HepG2 (cell line): Measurements from ENCODE around the gene AHCYL2.

Experiments used
- ARNT ChIP-seq: fragments of 450-650 bp; IDR thresholded peaks from 2 replicates; pipeline ENCODE4 v1.6.1; 2017
- EZH2 ChIP-seq: conservative IDR thresholded peaks from 2 replicates; pipeline ENCODE4 v1.6.1; 2012; ENCODE audit warnings: mild to moderate bottlenecking, low read depth, low read length, moderate library complexity
- FOXM1 ChIP-seq: sonication (generic); formaldehyde crosslinking; IDR thresholded peaks from 2 replicates; pipeline ENCODE4 v1.5.0; 2020; ENCODE audit warnings: missing genetic modification reagents
- POLR2A ChIP-seq, 2 experiments: IDR thresholded peaks; 2 replicates each; pipeline ENCODE4 v1.6.1; 2011; ENCODE audit warnings: low read depth in 2 of 2, low read length in 2 of 2, mild to moderate bottlenecking in 1 of 2, moderate library complexity in 1 of 2; ENCODE audit not compliant: insufficient read depth in 1 of 2
- SRSF9 ChIP-seq: fragments of 200-400 bp; formaldehyde crosslinking; IDR thresholded peaks from 2 replicates; pipeline ENCODE4 v1.6.1; 2018; ENCODE audit warnings: borderline replicate concordance, mild to moderate bottlenecking, low read depth, low read length; ENCODE audit not compliant: insufficient read depth, poor library complexity, severe bottlenecking
- ZNF224 ChIP-seq: sonication (generic); formaldehyde crosslinking; IDR thresholded peaks from 2 replicates; pipeline ENCODE4 v1.5.0; 2020; ENCODE audit warnings: mild to moderate bottlenecking, missing genetic modification reagents
- ZNF431 ChIP-seq: sonication (generic); formaldehyde crosslinking; IDR thresholded peaks from 2 replicates; pipeline ENCODE4 v1.9.0; 2022; ENCODE audit warnings: missing genetic modification reagents, low read depth, mild to moderate bottlenecking, borderline replicate concordance
- TF ChIP-seq, protein P1 (sequence below): sonication (generic); formaldehyde crosslinking; IDR thresholded peaks from 2 replicates; pipeline ENCODE4 v1.4.0; 2020; ENCODE audit warnings: missing genetic modification reagents
- TF ChIP-seq, protein P2 (sequence below): sonication (generic); formaldehyde crosslinking; conservative IDR thresholded peaks from 2 replicates; pipeline ENCODE4 v1.4.0; 2020; ENCODE audit warnings: missing genetic modification reagents
- TF ChIP-seq, protein P3 (sequence below): conservative IDR thresholded peaks from 2 replicates; pipeline ENCODE4 v1.6.1; 2018; ENCODE audit warnings: missing genetic modification reagents
- TF ChIP-seq, protein P4 (sequence below): sonication (generic); formaldehyde crosslinking; IDR thresholded peaks from 2 replicates; pipeline ENCODE4 v1.5.0; 2020; ENCODE audit warnings: mild to moderate bottlenecking, missing genetic modification reagents, moderate library complexity

DNA sequence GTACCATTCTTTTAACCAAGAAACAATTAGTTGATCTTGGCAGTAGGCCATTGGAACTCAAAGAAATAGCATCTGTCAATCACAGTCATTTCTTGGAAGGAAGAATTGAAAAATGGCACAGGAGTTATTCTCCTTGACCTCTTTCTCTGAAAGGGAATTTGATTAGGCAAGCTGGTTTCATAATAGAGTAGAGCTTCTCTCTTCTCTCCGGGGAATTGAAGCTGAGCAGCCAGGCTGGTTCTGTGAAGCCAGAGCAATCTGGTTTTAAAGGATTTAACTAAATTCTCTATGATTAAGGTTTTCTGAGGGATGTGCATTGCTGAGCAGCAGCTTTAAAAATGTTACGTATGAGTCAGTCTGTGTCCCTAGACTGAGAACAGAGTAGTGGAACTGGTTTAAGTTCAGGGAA is 70.2 kb downstream of the AHCYL2 start:
- TF ChIP-seq, protein P1, sequence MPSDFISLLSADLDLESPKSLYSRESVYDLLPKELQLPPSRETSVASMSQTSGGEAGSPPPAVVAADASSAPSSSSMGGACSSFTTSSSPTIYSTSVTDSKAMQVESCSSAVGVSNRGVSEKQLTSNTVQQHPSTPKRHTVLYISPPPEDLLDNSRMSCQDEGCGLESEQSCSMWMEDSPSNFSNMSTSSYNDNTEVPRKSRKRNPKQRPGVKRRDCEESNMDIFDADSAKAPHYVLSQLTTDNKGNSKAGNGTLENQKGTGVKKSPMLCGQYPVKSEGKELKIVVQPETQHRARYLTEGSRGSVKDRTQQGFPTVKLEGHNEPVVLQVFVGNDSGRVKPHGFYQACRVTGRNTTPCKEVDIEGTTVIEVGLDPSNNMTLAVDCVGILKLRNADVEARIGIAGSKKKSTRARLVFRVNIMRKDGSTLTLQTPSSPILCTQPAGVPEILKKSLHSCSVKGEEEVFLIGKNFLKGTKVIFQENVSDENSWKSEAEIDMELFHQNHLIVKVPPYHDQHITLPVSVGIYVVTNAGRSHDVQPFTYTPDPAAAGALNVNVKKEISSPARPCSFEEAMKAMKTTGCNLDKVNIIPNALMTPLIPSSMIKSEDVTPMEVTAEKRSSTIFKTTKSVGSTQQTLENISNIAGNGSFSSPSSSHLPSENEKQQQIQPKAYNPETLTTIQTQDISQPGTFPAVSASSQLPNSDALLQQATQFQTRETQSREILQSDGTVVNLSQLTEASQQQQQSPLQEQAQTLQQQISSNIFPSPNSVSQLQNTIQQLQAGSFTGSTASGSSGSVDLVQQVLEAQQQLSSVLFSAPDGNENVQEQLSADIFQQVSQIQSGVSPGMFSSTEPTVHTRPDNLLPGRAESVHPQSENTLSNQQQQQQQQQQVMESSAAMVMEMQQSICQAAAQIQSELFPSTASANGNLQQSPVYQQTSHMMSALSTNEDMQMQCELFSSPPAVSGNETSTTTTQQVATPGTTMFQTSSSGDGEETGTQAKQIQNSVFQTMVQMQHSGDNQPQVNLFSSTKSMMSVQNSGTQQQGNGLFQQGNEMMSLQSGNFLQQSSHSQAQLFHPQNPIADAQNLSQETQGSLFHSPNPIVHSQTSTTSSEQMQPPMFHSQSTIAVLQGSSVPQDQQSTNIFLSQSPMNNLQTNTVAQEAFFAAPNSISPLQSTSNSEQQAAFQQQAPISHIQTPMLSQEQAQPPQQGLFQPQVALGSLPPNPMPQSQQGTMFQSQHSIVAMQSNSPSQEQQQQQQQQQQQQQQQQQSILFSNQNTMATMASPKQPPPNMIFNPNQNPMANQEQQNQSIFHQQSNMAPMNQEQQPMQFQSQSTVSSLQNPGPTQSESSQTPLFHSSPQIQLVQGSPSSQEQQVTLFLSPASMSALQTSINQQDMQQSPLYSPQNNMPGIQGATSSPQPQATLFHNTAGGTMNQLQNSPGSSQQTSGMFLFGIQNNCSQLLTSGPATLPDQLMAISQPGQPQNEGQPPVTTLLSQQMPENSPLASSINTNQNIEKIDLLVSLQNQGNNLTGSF, result no peak
- TF ChIP-seq, protein P2, sequence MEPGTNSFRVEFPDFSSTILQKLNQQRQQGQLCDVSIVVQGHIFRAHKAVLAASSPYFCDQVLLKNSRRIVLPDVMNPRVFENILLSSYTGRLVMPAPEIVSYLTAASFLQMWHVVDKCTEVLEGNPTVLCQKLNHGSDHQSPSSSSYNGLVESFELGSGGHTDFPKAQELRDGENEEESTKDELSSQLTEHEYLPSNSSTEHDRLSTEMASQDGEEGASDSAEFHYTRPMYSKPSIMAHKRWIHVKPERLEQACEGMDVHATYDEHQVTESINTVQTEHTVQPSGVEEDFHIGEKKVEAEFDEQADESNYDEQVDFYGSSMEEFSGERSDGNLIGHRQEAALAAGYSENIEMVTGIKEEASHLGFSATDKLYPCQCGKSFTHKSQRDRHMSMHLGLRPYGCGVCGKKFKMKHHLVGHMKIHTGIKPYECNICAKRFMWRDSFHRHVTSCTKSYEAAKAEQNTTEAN (CRISPR knock-in tag), result no peak
- TF ChIP-seq ZNF224 (CRISPR knock-in tag), result no peak
- TF ChIP-seq, protein P3, sequence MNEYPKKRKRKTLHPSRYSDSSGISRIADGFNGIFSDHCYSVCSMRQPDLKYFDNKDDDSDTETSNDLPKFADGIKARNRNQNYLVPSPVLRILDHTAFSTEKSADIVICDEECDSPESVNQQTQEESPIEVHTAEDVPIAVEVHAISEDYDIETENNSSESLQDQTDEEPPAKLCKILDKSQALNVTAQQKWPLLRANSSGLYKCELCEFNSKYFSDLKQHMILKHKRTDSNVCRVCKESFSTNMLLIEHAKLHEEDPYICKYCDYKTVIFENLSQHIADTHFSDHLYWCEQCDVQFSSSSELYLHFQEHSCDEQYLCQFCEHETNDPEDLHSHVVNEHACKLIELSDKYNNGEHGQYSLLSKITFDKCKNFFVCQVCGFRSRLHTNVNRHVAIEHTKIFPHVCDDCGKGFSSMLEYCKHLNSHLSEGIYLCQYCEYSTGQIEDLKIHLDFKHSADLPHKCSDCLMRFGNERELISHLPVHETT (CRISPR knock-in tag), result no peak
- no peak for TF ChIP-seq EZH2
- TF ChIP-seq SRSF9, result no peak
- no peak for TF ChIP-seq FOXM1
- TF ChIP-seq ARNT, result no peak
- TF ChIP-seq, protein P4, sequence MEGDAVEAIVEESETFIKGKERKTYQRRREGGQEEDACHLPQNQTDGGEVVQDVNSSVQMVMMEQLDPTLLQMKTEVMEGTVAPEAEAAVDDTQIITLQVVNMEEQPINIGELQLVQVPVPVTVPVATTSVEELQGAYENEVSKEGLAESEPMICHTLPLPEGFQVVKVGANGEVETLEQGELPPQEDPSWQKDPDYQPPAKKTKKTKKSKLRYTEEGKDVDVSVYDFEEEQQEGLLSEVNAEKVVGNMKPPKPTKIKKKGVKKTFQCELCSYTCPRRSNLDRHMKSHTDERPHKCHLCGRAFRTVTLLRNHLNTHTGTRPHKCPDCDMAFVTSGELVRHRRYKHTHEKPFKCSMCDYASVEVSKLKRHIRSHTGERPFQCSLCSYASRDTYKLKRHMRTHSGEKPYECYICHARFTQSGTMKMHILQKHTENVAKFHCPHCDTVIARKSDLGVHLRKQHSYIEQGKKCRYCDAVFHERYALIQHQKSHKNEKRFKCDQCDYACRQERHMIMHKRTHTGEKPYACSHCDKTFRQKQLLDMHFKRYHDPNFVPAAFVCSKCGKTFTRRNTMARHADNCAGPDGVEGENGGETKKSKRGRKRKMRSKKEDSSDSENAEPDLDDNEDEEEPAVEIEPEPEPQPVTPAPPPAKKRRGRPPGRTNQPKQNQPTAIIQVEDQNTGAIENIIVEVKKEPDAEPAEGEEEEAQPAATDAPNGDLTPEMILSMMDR, result no peak
- TF ChIP-seq ZNF431 (CRISPR knock-in tag), result no peak
- no peak for TF ChIP-seq POLR2A (IDR thresholded peaks at IDR 0.05; ENCODE audit: insufficient read depth in 1 of 2, low read depth in 2 of 2, low read length in 2 of 2)
